Measurements from ENCODE around the gene BCAR1. TPM values are rescaled to one million over a fixed set of nuclear protein-coding genes. Genes with fewer than 3 reads are reported as not detected.

The BCAR1 gene
- total and polyA plus RNA-seq, 9 donors = 33.4 to 67.4 (median 56.5) TPM

GRCh38 chr16:75192606-75193264 lies 58.7 kb downstream of the BCAR1 start:
- Histone ChIP-seq H3K27ac (ENCODE audit: low read length) (no peak overlapping the region), H3K9me3 (replicated peaks; ENCODE audit: control insufficient read depth, low read depth, low read length) (no peaks in the 10 kb centered on the region), H3K27me3 (ENCODE audit: control insufficient read depth, insufficient read depth, low read length) (peaks cover 14% of the 10 kb centered on the region), H3K4me1 (ENCODE audit: control insufficient read depth, insufficient read depth, low read length) (no peaks in the 10 kb centered on the region), H3K4me3 (ENCODE audit: low read length) (no peak overlapping the region), H3K36me3 (ENCODE audit: control insufficient read depth, insufficient read depth, low read length) (no peaks in the 10 kb centered on the region)
- 92% methylated on average over 17 of the region's 21 CpGs for WGBS (ENCODE audit: insufficient coverage)
- DNase-seq = no peak

GRCh38 chr16:75189638-75190245 lies 61.7 kb downstream of the BCAR1 start:
- Histone ChIP-seq H3K27me3 (ENCODE audit: control insufficient read depth, insufficient read depth, low read length) (peaks cover 3% of the 10 kb centered on the region), H3K27ac (ENCODE audit: low read length) (no peak overlapping the region), H3K4me3 (ENCODE audit: low read length) (no peak overlapping the region), H3K36me3 (ENCODE audit: control insufficient read depth, insufficient read depth, low read length) (no peaks in the 10 kb centered on the region), H3K4me1 (ENCODE audit: control insufficient read depth, insufficient read depth, low read length) (no peaks in the 10 kb centered on the region), H3K9me3 (replicated peaks; ENCODE audit: control insufficient read depth, low read depth, low read length) (no peaks in the 10 kb centered on the region)
- DNase-seq = no peak
- whole genome bisulfite sequencing (ENCODE audit: insufficient coverage) = 80% methylated on average over 6 of the region's 8 CpGs

GRCh38 chr16:75188832-75189477 lies 62.5 kb downstream of the BCAR1 start:
- no peaks in the 10 kb centered on the region for H3K9me3 ChIP-seq (replicated peaks; ENCODE audit: control insufficient read depth, low read depth, low read length)
- no peaks in the 10 kb centered on the region for H3K36me3 ChIP-seq (ENCODE audit: control insufficient read depth, insufficient read depth, low read length)
- H3K4me3 ChIP-seq (ENCODE audit: low read length) = no peak overlapping the region
- H3K4me1 ChIP-seq (ENCODE audit: control insufficient read depth, insufficient read depth, low read length) = no peaks in the 10 kb centered on the region
- DNase-seq = no peak
- WGBS (ENCODE audit: insufficient coverage) = 83% methylated on average over 10 of the region's 14 CpGs
- peaks cover 3% of the 10 kb centered on the region for H3K27me3 ChIP-seq (ENCODE audit: control insufficient read depth, insufficient read depth, low read length)
- H3K27ac ChIP-seq (ENCODE audit: low read length) = no peak overlapping the region

- H3K9me3 ChIP-seq (replicated peaks; ENCODE audit: control insufficient read depth, low read depth, low read length) = peaks cover 5% of the 10 kb centered on the region
- WGBS (ENCODE audit: insufficient coverage) = 60% methylated on average over 1 of the region's 3 CpGs
- DNase-seq = no peak
- no peak overlapping the region for H3K4me3 ChIP-seq (ENCODE audit: low read length)
- no peaks in the 10 kb centered on the region for H3K27me3 ChIP-seq (ENCODE audit: control insufficient read depth, insufficient read depth, low read length)
- no peaks in the 10 kb centered on the region for H3K4me1 ChIP-seq (ENCODE audit: control insufficient read depth, insufficient read depth, low read length)
- H3K36me3 ChIP-seq (ENCODE audit: control insufficient read depth, insufficient read depth, low read length) = no peaks in the 10 kb centered on the region
- H3K27ac ChIP-seq (ENCODE audit: low read length) = no peak overlapping the region
These were observed 69.8 kb downstream of the BCAR1 start for GRCh38 chr16:75181630-75182029.

GRCh38 chr16:75179208-75179607 lies 72.2 kb downstream of the BCAR1 start:
- DNase-seq = no peak
- no CpG with 5 or more reads among the region's 6 CpGs for WGBS (ENCODE audit: insufficient coverage)
- Histone ChIP-seq H3K4me3 (ENCODE audit: low read length) (no peak overlapping the region), H3K4me1 (ENCODE audit: control insufficient read depth, insufficient read depth, low read length) (no peaks in the 10 kb centered on the region), H3K36me3 (ENCODE audit: control insufficient read depth, insufficient read depth, low read length) (no peaks in the 10 kb centered on the region), H3K27me3 (ENCODE audit: control insufficient read depth, insufficient read depth, low read length) (no peaks in the 10 kb centered on the region), H3K9me3 (replicated peaks; ENCODE audit: control insufficient read depth, low read depth, low read length) (peaks cover 22% of the 10 kb centered on the region), H3K27ac (ENCODE audit: low read length) (no peak overlapping the region)

Other genes starting within 250 kb of the BCAR1 start
- 2.3 TPM for gene LDHD, start 134.8 kb downstream of the BCAR1 start, total RNA-seq
- gene LDHD, start 134.8 kb downstream of the BCAR1 start, polyA plus RNA-seq (ENCODE audit: insufficient read depth in 1 of 8, insufficient read length in 8 of 8, low replicate concordance in 1 of 8) = 1 to 10 TPM; 1.6 to 3.8 (median 2.4) TPM
- 16.5 TPM for gene ZFP1, start 103.1 kb downstream of the BCAR1 start, total RNA-seq
- 10 to 100 TPM; 10.4 to 17.2 (median 13.4) TPM for gene ZFP1, start 103.1 kb downstream of the BCAR1 start, polyA plus RNA-seq (ENCODE audit: insufficient read depth in 1 of 8, insufficient read length in 8 of 8, low replicate concordance in 1 of 8)
- not detected for gene CTRB2, start 44.5 kb downstream of the BCAR1 start, total RNA-seq
- under 1 TPM in 6 of 8 donors, not detected in 2; 0.17 to 0.52 (median 0.28) TPM for gene CTRB2, start 44.5 kb downstream of the BCAR1 start, polyA plus RNA-seq (ENCODE audit: insufficient read depth in 1 of 8, insufficient read length in 8 of 8, low replicate concordance in 1 of 8)
- 0.75 TPM for gene CTRB1, start 32.6 kb downstream of the BCAR1 start, total RNA-seq
- gene CTRB1, start 32.6 kb downstream of the BCAR1 start, polyA plus RNA-seq (ENCODE audit: insufficient read depth in 1 of 8, insufficient read length in 8 of 8, low replicate concordance in 1 of 8) = 1 to 10 TPM in 1 of 8 donors, under 1 TPM in 5, not detected in 2; 0.20 to 1.0 (median 0.53) TPM
- 83.7 TPM for gene CFDP1, start 181.9 kb upstream of the BCAR1 start, total RNA-seq
- gene CFDP1, start 181.9 kb upstream of the BCAR1 start, polyA plus RNA-seq (ENCODE audit: insufficient read depth in 1 of 8, insufficient read length in 8 of 8, low replicate concordance in 1 of 8) = 100 to 1,000 TPM in 3 of 8 donors, 10 to 100 TPM in 5; 82.5 to 132 (median 93.2) TPM
- gene TMEM170A, start 213.1 kb upstream of the BCAR1 start, total RNA-seq = 19.1 TPM
- 10 to 100 TPM; 12.3 to 24.8 (median 16.4) TPM for gene TMEM170A, start 213.1 kb upstream of the BCAR1 start, polyA plus RNA-seq (ENCODE audit: insufficient read depth in 1 of 8, insufficient read length in 8 of 8, low replicate concordance in 1 of 8)
- 5.4 TPM for gene CHST6, start 243.8 kb upstream of the BCAR1 start, total RNA-seq
- gene CHST6, start 243.8 kb upstream of the BCAR1 start, polyA plus RNA-seq (ENCODE audit: insufficient read depth in 1 of 8, insufficient read length in 8 of 8, low replicate concordance in 1 of 8) = 1 to 10 TPM; 1.6 to 6.9 (median 2.7) TPM

Measured in muscle of leg (tissue), 11 donors.